Activated CD8-positive, alpha-beta memory T cell treated with anti-CD3 and anti-CD28 coated beads, Interleukin-2, amount 50 U/mL, for 4 hours (primary cell): ENCODE data around the gene RANBP17.

ENCODE experiments used
- DNase-seq: peaks from one replicate; pipeline ENCODE4 v3.0.0-alpha.2; 2020

Gene RANBP17

DNA sequence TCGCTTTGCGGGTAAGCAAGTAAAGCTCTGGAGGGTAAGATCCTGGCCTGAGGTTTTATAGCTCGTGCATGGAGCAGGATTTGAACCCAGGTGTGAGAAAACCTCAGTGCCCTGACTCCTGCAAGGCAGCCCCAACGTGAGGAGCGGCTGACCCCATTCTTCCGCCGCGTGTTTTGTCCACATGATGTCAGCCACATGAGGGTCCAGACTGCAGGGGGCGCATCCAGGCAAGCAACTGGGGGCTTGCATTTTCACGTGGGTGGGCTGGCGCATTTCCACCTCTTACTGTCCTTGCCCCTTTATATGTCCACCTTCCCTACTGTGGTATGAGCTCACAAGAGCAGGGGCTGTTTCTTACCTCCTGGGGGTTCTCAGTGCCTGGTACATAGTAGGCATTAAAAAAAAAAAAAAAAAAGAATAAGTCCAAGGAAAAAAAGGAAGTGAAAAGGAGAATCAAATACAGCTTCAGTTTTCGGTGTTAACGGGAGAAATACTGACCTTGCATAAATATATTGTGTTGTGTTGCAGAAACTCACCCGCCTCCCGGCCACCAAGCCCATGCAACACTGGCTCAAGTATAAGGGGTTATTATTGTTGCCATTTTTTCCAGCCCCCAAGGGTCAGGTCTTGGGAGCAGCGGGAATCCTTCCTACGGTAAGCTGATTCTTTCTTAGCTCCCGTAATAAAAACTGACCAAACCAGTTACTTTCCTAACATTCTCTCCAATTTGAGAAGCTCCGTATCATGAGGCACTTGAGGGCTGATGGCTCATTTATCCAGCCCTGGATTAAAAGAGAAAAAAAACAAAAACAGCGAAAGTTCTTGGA lies 462.2 kb downstream of the RANBP17 start:
- no peak for DNase-seq

DNA sequence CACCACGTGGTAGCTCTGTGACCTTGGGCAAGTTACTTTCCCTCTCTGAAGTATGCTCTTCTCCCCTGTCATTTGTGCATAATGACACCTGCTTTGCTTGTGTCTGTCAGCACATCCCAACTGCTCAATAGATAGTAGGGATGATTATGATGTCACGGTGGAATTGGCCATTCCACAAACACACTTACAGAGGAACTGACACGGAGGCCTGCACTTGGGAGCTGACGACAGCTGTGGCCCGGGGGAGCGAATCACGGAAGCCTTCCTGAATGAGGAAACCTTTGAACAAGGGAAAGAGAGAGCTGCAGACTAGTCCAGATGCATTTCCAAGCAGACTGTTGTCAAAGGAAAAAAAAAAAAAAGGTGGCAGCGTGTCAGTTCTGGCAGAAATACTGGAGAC lies 468.2 kb downstream of the RANBP17 start:
- no peak for DNase-seq

DNA sequence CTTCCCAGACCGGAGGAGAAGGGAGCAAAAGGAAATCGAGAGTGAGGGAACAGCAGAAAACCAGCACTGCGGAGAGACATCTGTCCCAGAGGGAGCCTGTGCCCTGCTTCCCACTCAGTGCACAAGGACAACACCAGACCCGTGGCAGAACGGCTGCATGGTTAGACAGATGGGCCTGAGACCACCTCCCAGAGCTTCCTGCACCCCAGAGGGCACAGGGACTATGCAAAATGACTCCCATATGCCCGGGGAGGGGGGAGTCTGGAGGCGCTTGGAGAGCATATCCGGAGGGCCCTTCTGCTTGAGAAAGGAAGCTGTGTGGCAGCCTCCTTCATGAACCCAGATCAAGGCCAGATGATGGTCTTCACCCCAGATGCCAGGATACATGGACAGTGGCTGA lies 473.8 kb downstream of the RANBP17 start:
- DNase-seq: no peak

DNA sequence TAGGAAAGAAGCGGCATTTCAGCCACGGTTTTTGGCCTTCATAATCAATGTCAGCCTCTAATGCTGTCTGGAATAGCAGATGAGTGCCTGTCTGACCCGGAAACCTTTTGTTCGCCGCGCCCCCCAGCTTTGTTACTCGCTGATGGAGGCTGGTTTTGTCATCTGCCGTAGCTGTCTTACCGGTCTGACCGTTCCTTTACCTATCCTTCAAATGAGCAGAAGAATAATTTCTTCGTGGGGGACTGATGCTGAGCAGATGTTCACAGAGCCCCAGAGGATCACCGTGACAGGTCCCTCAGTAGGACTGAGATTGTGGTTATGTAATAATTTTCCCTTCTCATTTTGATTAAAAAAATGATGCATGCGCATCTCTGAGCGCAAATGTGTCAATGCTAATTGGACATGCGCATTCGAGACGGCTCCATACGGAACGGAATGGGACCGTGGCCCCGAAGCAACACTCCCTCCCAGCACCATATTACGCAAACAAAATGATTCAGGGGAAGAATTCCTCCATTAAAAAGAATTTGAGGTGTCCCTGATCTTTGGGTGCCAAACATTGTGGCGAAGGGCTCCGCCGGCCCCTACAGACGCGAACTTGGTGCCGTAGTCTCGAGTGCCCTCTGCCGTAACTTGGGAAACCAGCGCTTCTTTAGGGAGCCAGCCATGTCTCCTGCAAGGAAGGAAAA lies 474.8 kb downstream of the RANBP17 start:
- DNase-seq: no peak

DNA sequence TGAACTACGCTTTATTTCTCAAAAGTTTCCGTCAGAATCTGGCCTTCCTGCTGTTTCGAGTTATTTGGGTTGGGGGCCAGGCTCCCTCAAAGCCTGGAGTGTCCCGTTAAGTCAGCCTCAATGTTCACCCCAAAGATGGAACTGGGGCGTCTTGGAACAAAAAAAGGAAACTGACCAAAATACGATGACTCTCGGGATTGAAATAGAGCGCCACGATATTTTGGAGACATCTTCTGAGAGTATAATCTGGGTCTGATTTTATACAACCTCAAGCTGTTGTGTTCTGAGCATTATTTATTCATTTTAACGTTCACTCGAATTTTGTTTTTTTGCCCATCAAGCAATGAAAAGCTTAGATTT lies 475.4 kb downstream of the RANBP17 start:
- DNase-seq: no peak

DNA sequence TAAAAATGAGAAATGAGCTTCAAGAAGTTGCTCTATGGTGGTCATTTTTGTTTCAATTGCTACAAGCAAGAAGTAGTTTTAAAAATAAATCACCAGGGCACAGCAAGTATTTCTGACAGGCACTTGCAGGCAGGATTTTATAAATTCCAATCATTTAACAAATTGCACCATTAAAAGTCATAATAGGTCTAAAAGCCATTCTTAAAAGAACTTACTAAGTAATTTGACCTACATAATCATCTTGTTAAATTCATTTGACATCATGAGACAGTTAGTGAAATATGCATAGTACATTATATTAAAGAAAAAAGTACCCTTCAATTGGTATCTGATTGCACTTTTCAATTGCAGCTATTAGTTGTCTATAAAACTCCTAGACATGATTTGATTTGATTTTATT lies 478.2 kb downstream of the RANBP17 start:
- no peak for DNase-seq

DNA sequence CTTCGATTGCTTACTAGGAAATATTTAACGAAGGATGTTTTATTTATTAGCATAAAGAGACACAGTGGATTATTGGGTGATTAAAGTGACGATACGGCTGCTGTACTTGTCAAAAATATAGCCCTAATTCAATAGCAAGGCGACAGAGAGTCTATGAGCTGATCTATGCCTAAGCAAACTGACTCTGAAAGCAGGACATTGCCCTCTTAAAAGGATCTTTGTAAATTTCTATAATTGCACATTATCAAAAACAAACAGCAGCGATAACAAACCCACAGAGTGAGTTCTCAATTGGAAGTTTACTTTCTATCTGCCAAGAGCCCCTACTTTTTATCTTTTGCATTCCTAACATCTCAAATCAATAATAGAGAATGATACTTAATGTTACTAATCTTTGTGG lies 478.7 kb downstream of the RANBP17 start:
- DNase-seq: no peak

DNA sequence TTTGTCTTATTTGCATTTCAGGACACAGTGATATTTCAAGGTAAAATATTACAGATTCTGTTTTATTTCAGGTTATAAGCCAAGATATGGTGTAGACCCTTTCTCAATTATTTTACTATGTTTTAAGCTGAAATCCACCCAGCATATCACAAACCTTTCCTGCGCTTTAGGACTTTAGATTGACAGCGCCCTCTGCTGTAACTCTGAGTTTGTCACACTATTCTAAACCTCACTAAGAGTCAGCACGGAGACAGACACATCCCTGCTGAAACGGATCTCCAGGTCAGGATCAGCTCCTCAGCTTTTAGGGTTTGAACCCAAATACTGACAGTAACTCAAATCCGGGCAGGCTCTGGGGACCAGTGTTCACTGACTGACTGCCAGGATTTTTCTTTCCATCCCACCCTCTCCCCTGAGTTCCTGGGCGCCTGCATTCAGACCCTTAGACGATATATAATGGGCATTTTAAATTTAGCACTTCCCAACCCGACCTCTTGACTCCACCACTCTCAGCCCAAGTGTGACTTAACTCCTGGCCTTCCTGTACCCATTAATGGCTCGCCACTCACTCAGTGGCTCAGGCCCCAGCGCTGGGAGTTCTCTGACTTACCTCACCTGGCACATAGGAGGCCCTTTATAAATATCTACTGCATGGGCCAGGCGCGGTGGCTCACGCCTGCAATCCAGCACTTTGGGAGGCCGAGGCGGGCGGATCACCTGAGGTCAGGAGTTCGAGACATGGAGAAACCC lies 480.7 kb downstream of the RANBP17 start:
- DNase-seq: peak; percentile 18

DNA sequence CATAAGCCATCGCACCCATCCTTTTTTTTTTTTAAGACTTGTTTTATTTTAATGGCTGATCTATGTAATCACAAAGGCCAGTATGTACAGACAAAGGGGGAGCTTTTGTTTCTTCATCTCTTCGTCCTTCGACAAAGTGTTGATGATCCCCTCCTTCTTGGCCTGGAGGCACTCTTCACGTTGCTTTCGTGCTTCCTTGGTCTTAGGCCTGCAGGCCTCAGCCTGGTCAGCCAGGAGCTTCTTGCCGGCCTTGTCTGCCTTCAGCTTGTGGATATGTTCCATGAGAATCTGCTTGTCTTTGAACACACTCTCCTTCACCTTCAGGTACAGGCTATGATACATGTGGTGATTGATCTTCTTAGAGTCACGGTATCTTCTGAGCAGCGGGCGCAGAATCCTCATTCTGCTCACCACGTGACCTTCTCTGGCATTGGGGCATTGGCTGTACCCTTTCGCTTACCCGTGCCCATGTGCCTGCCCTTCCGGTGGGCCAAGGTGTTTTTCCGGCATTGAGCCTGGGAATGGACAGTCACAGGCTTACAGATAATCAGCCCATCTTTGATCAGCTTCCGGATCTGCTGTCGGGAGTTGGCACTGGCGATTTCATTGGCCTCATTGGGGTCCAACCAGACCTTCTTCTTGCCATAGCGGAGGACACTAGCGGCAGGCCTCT lies 483.3 kb downstream of the RANBP17 start:
- DNase-seq: no peak
